Karpas-422 (cell line): ENCODE measurements around the gene NEO1. TPM values are rescaled to one million over a fixed set of nuclear protein-coding genes. Genes with fewer than 3 reads are reported as not detected.

ENCODE experiments used
- DNase-seq: peaks from one replicate; pipeline ENCODE4 v3.0.0-alpha.2; 2015
- H2AFZ ChIP-seq: fragments of 200-600 bp; sonication (generic); 2 replicates; pipeline ENCODE4 v1.6.1; 2014; ENCODE audit warnings: antibody characterized with exemption, low read length, mixed read lengths
- H3K27ac ChIP-seq: fragments of 200-600 bp; sonication (generic); 2 replicates; pipeline ENCODE4 v1.5.1; 2014; ENCODE audit warnings: mild to moderate bottlenecking, low read length, moderate library complexity
- H3K27me3 ChIP-seq: fragments of 200-600 bp; sonication (generic); 2 replicates; pipeline ENCODE4 v1.6.1; 2014; ENCODE audit warnings: low read length, mixed read lengths
- H3K36me3 ChIP-seq: fragments of 200-600 bp; sonication (generic); 2 replicates; pipeline ENCODE4 v1.6.1; 2014; ENCODE audit warnings: low read length, mixed read lengths; ENCODE audit not compliant: insufficient read depth
- H3K4me1 ChIP-seq: fragments of 200-600 bp; sonication (generic); 2 replicates; pipeline ENCODE4 v1.6.1; 2014; ENCODE audit warnings: mild to moderate bottlenecking, low read length, mixed read lengths
- H3K4me2 ChIP-seq: fragments of 200-600 bp; sonication (generic); 2 replicates; pipeline ENCODE4 v1.6.1; 2014; ENCODE audit warnings: low read length, low read depth, mild to moderate bottlenecking; ENCODE audit not compliant: poor library complexity, severe bottlenecking
- H3K4me3 ChIP-seq: fragments of 200-600 bp; sonication (generic); 2 replicates; pipeline ENCODE4 v1.5.1; 2014; ENCODE audit warnings: mild to moderate bottlenecking, antibody characterized with exemption, low read length, mixed read lengths
- H3K79me2 ChIP-seq: fragments of 200-600 bp; sonication (generic); 2 replicates; pipeline ENCODE4 v1.6.1; 2014; ENCODE audit warnings: mild to moderate bottlenecking, low read length, mixed read lengths
- H3K9ac ChIP-seq: fragments of 200-600 bp; sonication (generic); 2 replicates; pipeline ENCODE4 v1.6.0; 2014; ENCODE audit warnings: low read length
- H3K9me2 ChIP-seq: fragments of 200-600 bp; sonication (generic), shearing (Covaris generic); replicated peaks from 2 replicates; pipeline ENCODE4 v1.6.0; 2014; ENCODE audit warnings: mild to moderate bottlenecking, low read length, moderate library complexity; ENCODE audit not compliant: insufficient read depth
- H3K9me3 ChIP-seq: fragments of 300-700, 200-600 bp; sonication (generic); 2 replicates; pipeline ENCODE4 v1.6.1; 2014; ENCODE audit warnings: low read length, mixed read lengths
- H4K20me1 ChIP-seq: fragments of 200-600 bp; sonication (generic); 2 replicates; pipeline ENCODE4 v1.6.1; 2014; ENCODE audit warnings: mild to moderate bottlenecking, antibody characterized with exemption, low read length, low read depth; ENCODE audit not compliant: insufficient read depth
- small RNA-seq: library from RNA; depleted of rRNA; stranded (forward); fragments of <200 nt; gene quantifications from one replicate; pipeline ENCODE3, GENCODE V24; 2014
- total RNA-seq: library from RNA; depleted of rRNA; stranded (reverse); fragments of >200 nt; shearing (Covaris generic); gene quantifications from 2 replicates; pipeline ENCODE4 v1.2.3, GENCODE V29; 2014; ENCODE audit warnings: low replicate concordance

Gene NEO1
- total RNA-seq, 1 experiment from 2014 or later: 7.6 TPM

GRCh38 chr15:73349191-73349590, 296.9 kb downstream of the NEO1 start:
- no peaks in the 10 kb centered on the region for H3K9me2 ChIP-seq
- H2AFZ ChIP-seq: no peak overlapping the region
- H3K27me3 ChIP-seq: no peaks in the 10 kb centered on the region
- peaks cover 5% of the 10 kb centered on the region; the same call in 1 of the 2 replicates for H4K20me1 ChIP-seq
- H3K4me1 ChIP-seq: no peaks in the 10 kb centered on the region
- H3K4me2 ChIP-seq: no peak overlapping the region
- no peaks in the 10 kb centered on the region for H3K9me3 ChIP-seq
- H3K4me3 ChIP-seq: no peak overlapping the region
- H3K27ac ChIP-seq: no peak overlapping the region
- H3K36me3 ChIP-seq: no peaks in the 10 kb centered on the region
- DNase-seq: no peak
- no peak overlapping the region for H3K9ac ChIP-seq
- H3K79me2 ChIP-seq: no peaks in the 10 kb centered on the region

- peaks cover 3% of the 10 kb centered on the region; the same call in 1 of the 2 replicates for H4K20me1 ChIP-seq
- H3K36me3 ChIP-seq: no peaks in the 10 kb centered on the region
- no peak overlapping the region for H3K27ac ChIP-seq
- no peak for DNase-seq
- H3K79me2 ChIP-seq: no peaks in the 10 kb centered on the region
- H3K4me2 ChIP-seq: no peak overlapping the region
- no peak overlapping the region for H2AFZ ChIP-seq
- no peak overlapping the region for H3K9ac ChIP-seq
- no peaks in the 10 kb centered on the region for H3K9me2 ChIP-seq
- no peaks in the 10 kb centered on the region for H3K27me3 ChIP-seq
- H3K4me3 ChIP-seq: no peak overlapping the region
- no peaks in the 10 kb centered on the region for H3K4me1 ChIP-seq
- no peaks in the 10 kb centered on the region for H3K9me3 ChIP-seq
Measured at GRCh38 chr15:73352082-73352481, 299.8 kb downstream of the NEO1 start.

GRCh38 chr15:73353734-73354133, 301.5 kb downstream of the NEO1 start:
- no peaks in the 10 kb centered on the region for H3K79me2 ChIP-seq
- H3K9me2 ChIP-seq: no peaks in the 10 kb centered on the region
- no peaks in the 10 kb centered on the region for H4K20me1 ChIP-seq
- H3K9ac ChIP-seq: no peak overlapping the region
- no peaks in the 10 kb centered on the region for H3K36me3 ChIP-seq
- H3K27ac ChIP-seq: no peak overlapping the region
- no peak overlapping the region for H2AFZ ChIP-seq
- no peak overlapping the region for H3K4me3 ChIP-seq
- no peaks in the 10 kb centered on the region for H3K27me3 ChIP-seq
- DNase-seq: no peak
- H3K4me2 ChIP-seq: no peak overlapping the region
- no peaks in the 10 kb centered on the region for H3K4me1 ChIP-seq
- no peaks in the 10 kb centered on the region for H3K9me3 ChIP-seq

GRCh38 chr15:73354241-73354640, 302.0 kb downstream of the NEO1 start:
- H3K9me2 ChIP-seq: no peaks in the 10 kb centered on the region

More at GRCh38 chr15:73354241-73354640, 302.0 kb downstream of the NEO1 start:
- no peaks in the 10 kb centered on the region for H3K4me1 ChIP-seq
- H3K27ac ChIP-seq: no peak overlapping the region
- no peak overlapping the region for H3K4me2 ChIP-seq
- no peaks in the 10 kb centered on the region for H3K36me3 ChIP-seq
- no peak overlapping the region for H3K9ac ChIP-seq
- H3K9me3 ChIP-seq: no peaks in the 10 kb centered on the region
- no peak overlapping the region for H2AFZ ChIP-seq
- H4K20me1 ChIP-seq: no peaks in the 10 kb centered on the region
- DNase-seq: no peak
- H3K4me3 ChIP-seq: no peak overlapping the region
- no peaks in the 10 kb centered on the region for H3K27me3 ChIP-seq
- no peaks in the 10 kb centered on the region for H3K79me2 ChIP-seq

Small RNA genes lying within 50 kb of the gene (small RNA-seq; reads per million reads assigned to genes)
- not detected for gene FKBP1AP2
